CD4-positive, alpha-beta T cell treated with Interleukin-15 for 1 hour (primary cell): Measurements from ENCODE around the gene C1QTNF8.

Experiments
- DNase-seq: peaks from one replicate; pipeline ENCODE4 v3.0.0-alpha.2; 2020

Gene C1QTNF8

GRCh38 chr16:1107731-1108130 lies 11.7 kb upstream of the C1QTNF8 start:
- DNase-seq, result no peak

GRCh38 chr16:1107141-1107540 lies 11.1 kb upstream of the C1QTNF8 start:
- DNase-seq, result no peak

GRCh38 chr16:1106659-1107058 lies 10.6 kb upstream of the C1QTNF8 start:
- DNase-seq, result no peak

GRCh38 chr16:1105888-1106620 lies 10.0 kb upstream of the C1QTNF8 start:
- DNase-seq, result no peak

- DNase-seq, result no peak
Measured at GRCh38 chr16:1103636-1103980, 7.6 kb upstream of the C1QTNF8 start.

GRCh38 chr16:1102921-1103635 lies 7.0 kb upstream of the C1QTNF8 start:
- DNase-seq, result peak; percentile 57

- no peak for DNase-seq
Measured at GRCh38 chr16:1102333-1102700, 6.3 kb upstream of the C1QTNF8 start.

GRCh38 chr16:1101573-1102332 lies 5.7 kb upstream of the C1QTNF8 start:
- DNase-seq, result no peak

- no peak for DNase-seq
Measured at GRCh38 chr16:1101133-1101532, 5.1 kb upstream of the C1QTNF8 start.

- DNase-seq, result no peak
Measured at GRCh38 chr16:1100084-1100800, 4.2 kb upstream of the C1QTNF8 start.

- no peak for DNase-seq
Measured at GRCh38 chr16:1099189-1100083, 3.4 kb upstream of the C1QTNF8 start.

GRCh38 chr16:1098266-1098991 lies 2.4 kb upstream of the C1QTNF8 start:
- no peak for DNase-seq

- no peak for DNase-seq
Measured at GRCh38 chr16:1097800-1098199, 1.8 kb upstream of the C1QTNF8 start.

- no peak for DNase-seq
Measured at GRCh38 chr16:1097156-1097555, 1.1 kb upstream of the C1QTNF8 start.

- DNase-seq, result no peak
Measured at GRCh38 chr16:1095450-1096168, 435 bp downstream of the C1QTNF8 start.

- DNase-seq, result no peak
Measured at GRCh38 chr16:1094601-1095449, 1.2 kb downstream of the C1QTNF8 start.

- no peak for DNase-seq
Measured at GRCh38 chr16:1094124-1094479, 1.9 kb downstream of the C1QTNF8 start.

- no peak for DNase-seq
Measured at GRCh38 chr16:1093284-1094123, 2.5 kb downstream of the C1QTNF8 start.
